SK-N-SH treated with all-trans-retinoic acid at 6 μM for 48 hours (cell line): ENCODE results near the gene ANK2.

Source experiments
- ATAC-seq: fragments of 200-7000 bp; cut with Tn5 transposase; 3 replicates; pipeline ENCODE4 v1.9.1; 2020; ENCODE audit warnings: mild to moderate bottlenecking, moderate library complexity
- BACH2 ChIP-seq: fragments of 250-450 bp; sonication (Bioruptor Pico); IDR thresholded peaks from 2 replicates; pipeline ENCODE4 v1.9.0; 2021; ENCODE audit warnings: mild to moderate bottlenecking, borderline replicate concordance
- ESRRG ChIP-seq: fragments of 250-450 bp; sonication (Bioruptor Pico); IDR thresholded peaks from 2 replicates; pipeline ENCODE4 v1.6.1; 2021; ENCODE audit warnings: mild to moderate bottlenecking
- ISL1 ChIP-seq: fragments of 250-450 bp; sonication (Bioruptor Pico); IDR thresholded peaks from 2 replicates; pipeline ENCODE4 v2.1.2; 2022; ENCODE audit warnings: mild to moderate bottlenecking, moderate library complexity
- PPARA ChIP-seq: fragments of 250-450 bp; sonication (Bioruptor Pico); IDR thresholded peaks from 2 replicates; pipeline ENCODE4 v1.5.0; 2020; ENCODE audit warnings: mild to moderate bottlenecking, borderline replicate concordance
- SNAI2 ChIP-seq: fragments of 250-450 bp; sonication (Bioruptor Pico); IDR thresholded peaks from 2 replicates; pipeline ENCODE4 v1.5.0; 2020; ENCODE audit warnings: mild to moderate bottlenecking, moderate library complexity
- TOX ChIP-seq: fragments of 250-450 bp; sonication (Bioruptor Pico); IDR thresholded peaks from 2 replicates; pipeline ENCODE4 v1.8.0; 2021; ENCODE audit warnings: mild to moderate bottlenecking, moderate library complexity, borderline replicate concordance
- ZFP3 ChIP-seq: fragments of 250-450 bp; sonication (Bioruptor Pico); IDR thresholded peaks from 2 replicates; pipeline ENCODE4 v1.5.0; 2020; ENCODE audit warnings: mild to moderate bottlenecking, moderate library complexity
- ZFP30 ChIP-seq: fragments of 450-650 bp; formaldehyde crosslinking; IDR thresholded peaks from 2 replicates; pipeline ENCODE4 v1.5.0; 2022; ENCODE audit warnings: mild to moderate bottlenecking, moderate library complexity
- ZNF565 ChIP-seq: fragments of 450-650 bp; formaldehyde crosslinking; conservative IDR thresholded peaks from 2 replicates; pipeline ENCODE4 v1.5.0; 2020; ENCODE audit warnings: low read depth, mild to moderate bottlenecking, moderate library complexity
- ZNF70 ChIP-seq: fragments of 450-650 bp; formaldehyde crosslinking; IDR thresholded peaks from 2 replicates; pipeline ENCODE4 v1.5.0; 2020; ENCODE audit warnings: mild to moderate bottlenecking, moderate library complexity
- ZNF8 ChIP-seq: fragments of 450-650 bp; formaldehyde crosslinking; IDR thresholded peaks from 2 replicates; pipeline ENCODE4 v1.5.0; 2020; ENCODE audit warnings: mild to moderate bottlenecking, moderate library complexity
- TF ChIP-seq, protein P1 (sequence below): fragments of 250-450 bp; sonication (Bioruptor Pico); IDR thresholded peaks from 2 replicates; pipeline ENCODE4 v1.8.0; 2021; ENCODE audit warnings: low read depth, mild to moderate bottlenecking, moderate library complexity, borderline replicate concordance
- TF ChIP-seq, protein P2 (sequence below): fragments of 250-450 bp; sonication (Bioruptor Pico); IDR thresholded peaks from 2 replicates; pipeline ENCODE4 v1.5.1; 2020; ENCODE audit warnings: low read depth, mild to moderate bottlenecking, moderate library complexity
- TF ChIP-seq, protein P3 (sequence below): fragments of 250-450 bp; sonication (Bioruptor Pico); IDR thresholded peaks from 2 replicates; pipeline ENCODE4 v1.5.0; 2020; ENCODE audit warnings: mild to moderate bottlenecking, moderate library complexity
- TF ChIP-seq, protein P4 (sequence below): fragments of 250-450 bp; sonication (Bioruptor Pico); IDR thresholded peaks from 2 replicates; pipeline ENCODE4 v1.8.0; 2020; ENCODE audit warnings: mild to moderate bottlenecking, moderate library complexity, borderline replicate concordance

Gene ANK2

DNA sequence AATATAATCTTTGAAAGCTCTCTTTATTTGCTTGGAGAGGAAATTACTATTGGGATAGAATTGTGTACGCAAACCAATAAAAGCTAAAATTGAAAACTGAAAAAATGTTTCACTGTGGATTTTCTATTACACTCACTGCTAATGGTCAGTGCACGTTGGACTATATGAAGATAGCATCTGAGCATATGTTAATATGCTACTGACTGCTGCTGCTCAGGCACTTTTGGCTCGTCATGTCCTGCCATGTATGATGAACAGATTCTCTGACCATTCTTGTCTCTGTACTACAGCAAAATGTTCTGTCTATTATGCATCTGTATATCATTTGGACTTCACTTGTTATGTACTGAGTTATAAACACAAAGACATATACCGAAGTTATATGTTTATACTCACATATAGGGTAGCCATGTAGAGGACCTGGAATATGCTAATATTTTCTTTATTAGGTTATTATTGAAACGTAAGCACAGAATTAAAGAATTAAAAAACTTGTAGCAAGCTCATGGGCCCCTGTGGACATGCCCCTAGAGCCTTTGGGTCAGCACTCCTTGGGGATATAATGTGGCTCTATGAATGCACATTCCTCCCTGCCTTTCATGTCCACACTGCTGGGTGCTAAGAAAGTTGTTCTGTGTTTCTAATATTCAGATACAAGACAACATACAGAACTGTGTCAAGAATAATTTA, 120.8 kb downstream of the ANK2 start:
- TF ChIP-seq TOX (CRISPR knock-in tag), result no peak
- TF ChIP-seq, protein P1, sequence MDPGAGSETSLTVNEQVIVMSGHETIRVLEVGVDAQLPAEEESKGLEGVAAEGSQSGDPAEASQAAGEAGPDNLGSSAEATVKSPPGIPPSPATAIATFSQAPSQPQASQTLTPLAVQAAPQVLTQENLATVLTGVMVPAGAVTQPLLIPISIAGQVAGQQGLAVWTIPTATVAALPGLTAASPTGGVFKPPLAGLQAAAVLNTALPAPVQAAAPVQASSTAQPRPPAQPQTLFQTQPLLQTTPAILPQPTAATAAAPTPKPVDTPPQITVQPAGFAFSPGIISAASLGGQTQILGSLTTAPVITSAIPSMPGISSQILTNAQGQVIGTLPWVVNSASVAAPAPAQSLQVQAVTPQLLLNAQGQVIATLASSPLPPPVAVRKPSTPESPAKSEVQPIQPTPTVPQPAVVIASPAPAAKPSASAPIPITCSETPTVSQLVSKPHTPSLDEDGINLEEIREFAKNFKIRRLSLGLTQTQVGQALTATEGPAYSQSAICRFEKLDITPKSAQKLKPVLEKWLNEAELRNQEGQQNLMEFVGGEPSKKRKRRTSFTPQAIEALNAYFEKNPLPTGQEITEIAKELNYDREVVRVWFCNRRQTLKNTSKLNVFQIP (CRISPR knock-in tag), result no peak
- TF ChIP-seq, protein P2, sequence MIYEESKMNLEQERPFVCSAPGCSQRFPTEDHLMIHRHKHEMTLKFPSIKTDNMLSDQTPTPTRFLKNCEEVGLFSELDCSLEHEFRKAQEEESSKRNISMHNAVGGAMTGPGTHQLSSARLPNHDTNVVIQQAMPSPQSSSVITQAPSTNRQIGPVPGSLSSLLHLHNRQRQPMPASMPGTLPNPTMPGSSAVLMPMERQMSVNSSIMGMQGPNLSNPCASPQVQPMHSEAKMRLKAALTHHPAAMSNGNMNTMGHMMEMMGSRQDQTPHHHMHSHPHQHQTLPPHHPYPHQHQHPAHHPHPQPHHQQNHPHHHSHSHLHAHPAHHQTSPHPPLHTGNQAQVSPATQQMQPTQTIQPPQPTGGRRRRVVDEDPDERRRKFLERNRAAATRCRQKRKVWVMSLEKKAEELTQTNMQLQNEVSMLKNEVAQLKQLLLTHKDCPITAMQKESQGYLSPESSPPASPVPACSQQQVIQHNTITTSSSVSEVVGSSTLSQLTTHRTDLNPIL, result no peak
- TF ChIP-seq, protein P3, sequence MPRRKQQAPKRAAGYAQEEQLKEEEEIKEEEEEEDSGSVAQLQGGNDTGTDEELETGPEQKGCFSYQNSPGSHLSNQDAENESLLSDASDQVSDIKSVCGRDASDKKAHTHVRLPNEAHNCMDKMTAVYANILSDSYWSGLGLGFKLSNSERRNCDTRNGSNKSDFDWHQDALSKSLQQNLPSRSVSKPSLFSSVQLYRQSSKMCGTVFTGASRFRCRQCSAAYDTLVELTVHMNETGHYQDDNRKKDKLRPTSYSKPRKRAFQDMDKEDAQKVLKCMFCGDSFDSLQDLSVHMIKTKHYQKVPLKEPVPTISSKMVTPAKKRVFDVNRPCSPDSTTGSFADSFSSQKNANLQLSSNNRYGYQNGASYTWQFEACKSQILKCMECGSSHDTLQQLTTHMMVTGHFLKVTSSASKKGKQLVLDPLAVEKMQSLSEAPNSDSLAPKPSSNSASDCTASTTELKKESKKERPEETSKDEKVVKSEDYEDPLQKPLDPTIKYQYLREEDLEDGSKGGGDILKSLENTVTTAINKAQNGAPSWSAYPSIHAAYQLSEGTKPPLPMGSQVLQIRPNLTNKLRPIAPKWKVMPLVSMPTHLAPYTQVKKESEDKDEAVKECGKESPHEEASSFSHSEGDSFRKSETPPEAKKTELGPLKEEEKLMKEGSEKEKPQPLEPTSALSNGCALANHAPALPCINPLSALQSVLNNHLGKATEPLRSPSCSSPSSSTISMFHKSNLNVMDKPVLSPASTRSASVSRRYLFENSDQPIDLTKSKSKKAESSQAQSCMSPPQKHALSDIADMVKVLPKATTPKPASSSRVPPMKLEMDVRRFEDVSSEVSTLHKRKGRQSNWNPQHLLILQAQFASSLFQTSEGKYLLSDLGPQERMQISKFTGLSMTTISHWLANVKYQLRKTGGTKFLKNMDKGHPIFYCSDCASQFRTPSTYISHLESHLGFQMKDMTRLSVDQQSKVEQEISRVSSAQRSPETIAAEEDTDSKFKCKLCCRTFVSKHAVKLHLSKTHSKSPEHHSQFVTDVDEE (CRISPR knock-in tag), result no peak
- no peak for TF ChIP-seq BACH2 (CRISPR knock-in tag)
- TF ChIP-seq PPARA, result no peak
- TF ChIP-seq, protein P4, sequence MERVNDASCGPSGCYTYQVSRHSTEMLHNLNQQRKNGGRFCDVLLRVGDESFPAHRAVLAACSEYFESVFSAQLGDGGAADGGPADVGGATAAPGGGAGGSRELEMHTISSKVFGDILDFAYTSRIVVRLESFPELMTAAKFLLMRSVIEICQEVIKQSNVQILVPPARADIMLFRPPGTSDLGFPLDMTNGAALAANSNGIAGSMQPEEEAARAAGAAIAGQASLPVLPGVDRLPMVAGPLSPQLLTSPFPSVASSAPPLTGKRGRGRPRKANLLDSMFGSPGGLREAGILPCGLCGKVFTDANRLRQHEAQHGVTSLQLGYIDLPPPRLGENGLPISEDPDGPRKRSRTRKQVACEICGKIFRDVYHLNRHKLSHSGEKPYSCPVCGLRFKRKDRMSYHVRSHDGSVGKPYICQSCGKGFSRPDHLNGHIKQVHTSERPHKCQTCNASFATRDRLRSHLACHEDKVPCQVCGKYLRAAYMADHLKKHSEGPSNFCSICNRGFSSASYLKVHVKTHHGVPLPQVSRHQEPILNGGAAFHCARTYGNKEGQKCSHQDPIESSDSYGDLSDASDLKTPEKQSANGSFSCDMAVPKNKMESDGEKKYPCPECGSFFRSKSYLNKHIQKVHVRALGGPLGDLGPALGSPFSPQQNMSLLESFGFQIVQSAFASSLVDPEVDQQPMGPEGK (CRISPR knock-in tag), result no peak
- TF ChIP-seq ZNF70, result no peak
- no peak for TF ChIP-seq ZFP30 (CRISPR knock-in tag)
- TF ChIP-seq SNAI2 (CRISPR knock-in tag), result no peak
- ATAC-seq, result no peak

DNA sequence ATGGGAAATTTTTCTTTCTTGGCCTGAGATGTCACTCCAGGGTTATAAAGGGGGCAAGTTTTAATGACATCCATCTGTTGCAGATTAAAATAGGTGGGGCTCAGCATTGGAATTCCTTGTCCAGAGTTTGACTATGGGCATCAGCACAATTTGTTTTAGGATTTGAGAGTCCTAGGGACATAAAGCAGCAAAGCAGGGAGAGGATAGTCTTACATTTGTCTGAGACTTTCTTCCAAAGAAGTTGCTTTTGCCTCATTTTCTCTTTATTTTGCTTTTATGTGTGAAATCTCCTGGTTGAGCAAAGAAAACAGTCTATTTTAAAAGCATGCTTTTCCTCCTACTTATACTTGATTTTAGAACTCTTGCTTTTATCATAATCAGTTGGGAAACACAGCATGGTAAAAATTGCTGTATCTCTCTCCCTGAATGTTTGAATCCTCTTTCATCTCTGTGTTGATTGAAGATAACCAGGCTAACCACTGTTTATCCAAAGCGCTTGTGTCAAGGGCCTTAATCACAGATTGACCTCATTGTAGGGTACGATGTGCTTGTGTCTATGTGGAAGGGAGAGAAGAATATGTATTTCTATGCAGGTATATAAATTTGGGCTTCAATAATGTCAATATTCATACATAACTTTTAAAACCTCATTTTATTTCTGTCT, 121.5 kb downstream of the ANK2 start:
- no peak for ATAC-seq
- no peak for TF ChIP-seq ESRRG (CRISPR knock-in tag)
- no peak for TF ChIP-seq ZNF565 (CRISPR knock-in tag)
- TF ChIP-seq, protein P3 (CRISPR knock-in tag), result no peak
- TF ChIP-seq ZFP3 (CRISPR knock-in tag), result no peak
- no peak for TF ChIP-seq PPARA
- TF ChIP-seq SNAI2 (CRISPR knock-in tag), result no peak
- TF ChIP-seq, protein P1 (CRISPR knock-in tag), result no peak
- TF ChIP-seq ZNF70, result no peak
- TF ChIP-seq ZNF8, result no peak
- TF ChIP-seq ISL1 (CRISPR knock-in tag), result no peak; the same call in 1 of the 2 replicates
- TF ChIP-seq, protein P2, result no peak
